ENCODE data around the gene USP34.

The USP34 gene

DNA sequence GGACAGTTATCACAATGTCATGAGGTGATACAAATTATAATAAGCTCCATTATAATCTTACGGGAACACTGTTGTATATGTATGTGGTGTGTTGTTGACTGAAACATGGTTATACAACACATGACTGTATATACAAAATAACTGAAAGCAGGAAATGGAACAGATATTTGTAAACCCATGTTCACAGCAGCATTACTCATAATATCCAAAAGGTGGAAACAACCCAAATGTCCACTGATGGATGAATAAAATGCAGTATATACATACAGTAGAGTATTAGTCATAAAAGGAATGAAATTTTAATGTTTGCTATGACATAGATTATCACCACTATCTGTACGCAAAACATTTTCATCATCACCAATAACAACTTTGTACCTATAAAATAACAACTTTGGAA, 107.3 kb downstream of the USP34 start:
- no peak for DNase-seq

DNA sequence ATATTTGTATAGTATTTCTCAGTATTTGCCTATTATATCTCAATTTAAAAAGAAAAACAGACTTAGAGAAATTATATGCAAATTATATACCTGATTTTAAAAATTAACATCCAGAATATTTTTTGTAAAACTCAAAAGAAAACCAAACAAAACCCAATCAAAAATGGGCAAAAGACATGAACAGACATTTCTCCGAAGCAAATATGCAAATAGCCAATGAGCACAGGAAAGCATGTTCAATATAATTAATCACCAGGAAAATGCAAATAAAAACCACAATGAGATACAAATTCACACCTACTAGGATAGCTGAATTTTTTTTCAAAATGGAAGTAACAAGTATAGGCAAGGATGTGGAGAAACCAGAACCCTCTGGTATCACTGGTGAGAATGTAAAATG, 108.0 kb downstream of the USP34 start:
- DNase-seq = no peak

DNA sequence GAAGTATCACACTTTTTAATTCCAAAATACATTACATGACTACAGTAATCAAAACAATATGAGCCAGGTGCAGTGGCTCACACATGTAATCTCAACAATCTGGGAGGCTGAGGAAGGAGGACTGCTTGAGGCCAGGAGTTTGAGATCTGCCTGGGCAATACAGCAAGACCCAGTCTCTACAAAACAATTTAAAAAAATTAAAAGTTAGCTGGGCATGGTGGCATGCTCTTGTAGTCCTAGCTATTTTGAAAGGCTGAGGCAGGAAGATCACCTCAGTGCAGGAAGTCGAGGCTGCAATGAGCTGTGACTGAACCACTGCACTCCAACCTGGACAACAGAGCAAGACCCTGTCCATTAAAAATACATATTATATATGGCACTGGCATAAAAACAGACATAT, 109.8 kb downstream of the USP34 start:
- no peak for DNase-seq

DNA sequence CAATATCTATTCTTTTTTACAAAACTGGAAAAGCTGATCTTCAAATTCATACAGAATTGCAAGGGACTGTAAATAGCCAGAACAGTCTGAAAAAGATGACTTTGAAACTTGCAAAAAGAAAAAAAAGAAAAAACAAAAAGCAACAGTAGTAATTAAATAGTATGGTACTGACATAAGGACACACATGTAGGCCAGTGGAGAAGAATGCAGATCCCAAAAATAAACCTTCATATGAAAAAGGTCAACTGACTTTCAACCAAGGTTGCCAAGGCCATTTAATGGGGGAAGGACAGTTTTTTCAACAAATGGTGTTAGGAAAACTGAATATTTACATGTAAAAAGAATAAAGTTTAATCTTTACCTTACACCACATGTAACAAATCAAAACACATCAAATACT, 111.8 kb downstream of the USP34 start:
- no peak for DNase-seq

DNA sequence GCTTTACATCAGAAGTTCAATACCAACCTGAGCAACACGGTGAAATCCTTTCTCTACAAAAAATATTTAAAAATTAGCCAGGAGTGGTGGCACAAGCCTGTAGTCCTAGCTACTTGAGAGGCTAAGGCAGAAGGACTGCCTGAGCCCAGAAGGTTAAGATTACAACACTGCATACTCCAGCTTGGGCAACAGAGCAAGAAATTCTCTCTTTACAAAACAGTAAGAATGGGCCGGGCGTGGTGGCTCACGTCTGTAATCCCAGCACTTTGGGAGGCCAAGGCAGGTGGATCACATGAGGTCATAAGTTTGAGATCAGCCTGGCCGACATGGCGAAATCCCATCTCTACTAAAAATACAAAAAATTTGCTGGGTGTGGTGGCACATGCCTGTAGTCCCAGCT, 113.2 kb downstream of the USP34 start:
- no peak for DNase-seq

DNA sequence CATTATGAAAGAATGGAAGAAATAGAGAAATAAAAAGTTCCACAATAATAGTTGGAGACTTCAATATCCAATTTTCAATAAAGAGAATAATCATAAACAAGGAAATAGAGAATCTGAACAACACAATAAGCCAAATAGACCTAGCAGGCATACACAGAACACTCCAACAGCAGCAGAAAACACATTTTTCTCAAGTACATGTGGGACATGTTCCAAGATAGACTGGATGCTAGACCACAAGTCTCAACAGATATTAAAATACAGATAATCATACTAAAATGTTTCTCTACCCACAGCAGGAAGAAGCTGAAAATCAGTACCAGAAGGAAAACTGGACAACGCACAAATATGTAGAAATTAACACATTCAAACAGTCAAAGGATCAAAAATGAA, 113.9 kb downstream of the USP34 start:
- DNase-seq = peak; percentile 33

DNA sequence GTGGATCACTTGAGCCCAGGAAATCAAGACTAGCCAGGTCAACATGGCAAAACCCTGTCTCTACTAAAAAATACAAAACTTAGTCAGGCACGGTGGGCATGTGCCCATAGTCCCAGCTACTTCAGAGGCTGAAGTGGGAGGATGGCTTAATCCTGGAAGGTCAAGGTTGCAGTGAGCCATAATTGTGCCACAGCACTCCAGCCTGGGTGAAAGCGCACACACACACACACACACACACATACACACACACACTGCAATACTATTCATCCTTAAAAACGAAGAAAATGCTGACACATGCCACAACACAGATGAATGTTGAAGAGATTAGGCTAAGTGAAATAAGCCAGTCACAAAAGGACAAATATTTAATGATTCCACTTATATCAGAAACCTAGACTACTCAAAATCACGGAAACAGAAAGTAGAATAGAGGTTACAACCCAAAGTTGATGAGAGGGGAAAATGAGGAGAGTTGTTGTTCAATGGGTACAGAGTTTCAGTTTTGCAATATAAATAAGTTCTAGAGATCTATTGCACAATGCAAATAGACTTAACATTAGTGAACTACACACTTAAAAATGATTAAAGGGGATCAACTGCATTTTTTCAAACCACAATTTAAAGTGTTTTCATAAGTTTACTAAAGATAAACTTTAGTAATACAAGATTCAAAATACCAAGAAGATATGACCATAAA, 114.5 kb downstream of the USP34 start:
- no peak for DNase-seq

DNA sequence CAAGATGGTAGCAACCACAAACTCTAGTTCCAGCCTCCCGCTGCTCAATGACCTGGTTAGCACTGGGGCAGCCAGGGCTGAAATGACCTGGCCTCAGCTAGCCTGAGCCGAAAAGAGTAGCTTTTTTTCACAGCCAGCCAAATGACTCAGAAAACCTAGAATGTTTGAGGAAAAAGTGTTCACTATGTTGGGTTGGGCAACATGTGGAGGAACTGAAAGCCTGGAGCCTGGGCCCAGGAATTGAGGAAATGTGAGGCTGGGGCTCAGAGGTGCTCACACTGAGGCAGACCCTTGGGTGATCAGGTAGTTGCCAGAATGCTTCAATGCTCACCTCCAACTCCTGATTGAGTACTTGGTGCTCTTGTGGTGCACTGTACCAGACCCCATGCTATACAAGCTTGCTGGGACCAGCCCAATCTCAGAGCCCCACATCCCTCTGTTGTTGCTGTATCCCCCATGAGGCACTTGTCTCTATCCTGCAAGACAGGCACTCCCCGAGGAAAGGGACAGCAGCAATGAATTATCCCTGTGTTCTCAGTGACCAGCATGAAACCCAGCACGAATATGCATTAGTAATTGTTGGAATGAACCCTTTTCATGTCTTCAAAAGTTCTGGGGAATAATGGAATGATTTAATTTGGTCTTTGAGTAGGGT, 116.2 kb downstream of the USP34 start:
- DNase-seq = no peak

DNA sequence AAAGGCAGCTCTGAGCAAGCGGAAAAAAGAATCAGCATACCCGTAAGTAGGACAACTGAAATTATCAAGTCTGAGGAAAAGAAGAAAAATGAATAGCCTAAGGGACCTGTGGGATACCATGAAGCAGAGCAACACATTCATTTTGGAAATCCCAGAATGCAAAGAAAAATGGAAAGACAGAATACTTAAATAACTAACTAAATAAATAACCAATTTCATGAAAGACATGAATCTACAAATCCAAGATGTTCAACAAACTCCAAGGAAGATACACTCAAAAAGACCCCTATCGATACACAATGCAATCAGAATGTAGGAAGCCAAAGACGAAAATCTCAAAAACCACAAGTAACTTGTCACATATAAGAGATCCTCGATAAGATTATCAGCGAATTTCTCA, 117.0 kb downstream of the USP34 start:
- DNase-seq = no peak

DNA sequence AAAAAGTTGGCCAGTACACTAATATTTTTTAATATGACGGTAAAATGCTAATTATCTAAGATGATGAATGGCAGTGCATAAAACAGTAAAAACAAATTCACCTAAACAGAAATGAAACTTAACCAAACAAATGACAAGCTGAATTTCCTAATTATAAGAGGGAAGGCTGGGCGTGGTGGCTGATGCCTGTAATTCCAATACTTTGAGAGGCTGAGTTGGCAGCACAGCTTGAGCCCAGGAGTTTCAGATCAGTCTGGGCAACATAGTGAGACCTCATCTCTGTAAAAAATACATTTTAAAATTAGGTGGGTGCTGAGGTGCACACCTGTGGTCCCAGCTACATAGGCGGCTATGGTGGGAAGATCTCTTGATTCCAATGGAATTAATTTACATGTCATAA, 120.1 kb downstream of the USP34 start:
- DNase-seq = no peak

DNA sequence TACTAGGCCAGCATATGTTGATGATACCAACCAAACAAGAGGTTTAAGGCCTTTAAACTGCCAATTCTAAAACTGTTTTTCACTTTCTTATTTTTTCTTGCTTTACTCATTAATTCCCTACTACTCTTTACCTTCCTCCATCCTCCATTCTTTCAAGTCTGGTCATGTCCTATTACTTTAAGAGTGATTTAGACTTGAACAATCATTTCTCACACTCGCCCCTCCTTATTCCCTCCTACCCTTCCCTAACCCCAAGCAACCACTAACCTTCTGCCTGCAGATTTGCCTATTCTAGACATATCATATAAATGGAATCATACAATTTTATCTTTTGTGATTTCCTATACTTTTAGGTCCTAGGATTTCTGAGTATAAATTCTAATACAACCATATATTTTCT, 127.7 kb downstream of the USP34 start:
- no peak for DNase-seq

DNA sequence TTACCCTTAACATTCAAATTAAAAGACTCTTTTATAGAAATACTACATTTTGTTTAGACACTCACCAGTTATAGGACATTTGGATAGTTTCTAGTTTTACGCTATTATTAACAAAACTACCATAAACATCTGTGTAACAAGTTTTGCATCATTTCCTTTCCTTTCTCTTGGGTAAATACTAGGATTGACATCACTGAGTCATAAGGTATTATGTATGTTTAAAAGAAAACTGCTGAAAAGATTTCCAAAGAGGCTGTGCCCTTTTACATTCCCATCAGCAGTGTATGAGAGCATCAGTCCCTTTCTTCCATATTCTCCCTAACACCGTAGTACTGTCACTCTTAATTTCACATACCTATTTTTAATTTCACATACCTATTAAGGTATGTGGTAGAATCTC, 130.6 kb downstream of the USP34 start:
- DNase-seq = peak; percentile 52

DNA sequence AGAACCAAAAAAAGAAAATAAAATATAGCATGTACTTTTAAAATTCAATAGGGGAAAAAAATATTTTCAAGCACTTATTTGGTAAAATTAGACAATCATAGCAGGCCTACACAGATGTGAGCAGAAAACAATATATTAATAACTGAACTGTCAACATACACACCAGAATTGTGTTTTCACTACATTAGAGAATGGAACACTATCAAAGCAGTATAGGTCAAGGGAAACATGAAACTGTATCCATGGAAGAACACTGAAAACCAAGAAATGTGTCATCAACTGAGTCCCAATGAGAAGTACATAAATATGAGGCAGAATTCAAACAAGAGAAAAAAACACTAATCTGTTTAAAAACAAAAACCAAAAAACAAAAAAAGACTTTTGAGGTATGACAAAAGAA, 132.4 kb downstream of the USP34 start:
- DNase-seq = no peak

DNA sequence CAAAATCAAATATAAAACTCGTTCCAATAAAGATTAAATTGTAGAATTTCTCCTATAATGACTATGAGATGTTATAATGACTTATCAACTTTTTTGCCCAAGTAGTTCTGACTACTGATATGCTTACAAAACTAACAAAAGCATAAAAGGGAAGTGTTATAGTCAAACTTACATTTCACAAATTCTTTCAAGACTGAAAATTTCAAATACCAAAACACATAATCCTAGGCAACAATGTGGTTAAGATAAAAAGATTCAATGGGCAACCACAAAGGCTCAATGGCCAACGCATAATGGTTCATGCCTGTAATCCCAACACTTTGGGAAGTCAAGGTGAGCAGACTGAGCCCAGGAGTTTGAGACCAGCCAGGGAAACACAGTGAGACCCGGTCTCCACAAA, 135.7 kb downstream of the USP34 start:
- peak; percentile 16 for DNase-seq

DNA sequence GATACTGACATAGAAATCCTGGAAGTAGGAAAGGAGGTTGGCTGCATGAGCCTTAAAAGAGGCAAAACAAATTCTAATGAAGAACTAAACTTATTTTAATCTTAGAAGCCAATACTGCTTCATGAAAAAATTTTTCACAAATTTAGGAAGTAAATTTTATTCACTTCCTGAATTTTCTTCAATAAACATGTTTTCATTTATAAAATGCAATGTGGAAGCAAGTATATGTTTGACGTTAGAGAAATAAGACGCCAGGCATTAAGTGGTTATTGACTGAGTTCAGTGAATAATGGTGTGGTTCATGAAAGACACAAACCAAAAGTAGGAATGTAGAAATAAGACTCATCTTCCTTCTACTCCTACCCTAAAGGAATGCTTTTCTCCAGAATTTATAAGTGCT, 136.4 kb downstream of the USP34 start:
- no peak for DNase-seq

DNA sequence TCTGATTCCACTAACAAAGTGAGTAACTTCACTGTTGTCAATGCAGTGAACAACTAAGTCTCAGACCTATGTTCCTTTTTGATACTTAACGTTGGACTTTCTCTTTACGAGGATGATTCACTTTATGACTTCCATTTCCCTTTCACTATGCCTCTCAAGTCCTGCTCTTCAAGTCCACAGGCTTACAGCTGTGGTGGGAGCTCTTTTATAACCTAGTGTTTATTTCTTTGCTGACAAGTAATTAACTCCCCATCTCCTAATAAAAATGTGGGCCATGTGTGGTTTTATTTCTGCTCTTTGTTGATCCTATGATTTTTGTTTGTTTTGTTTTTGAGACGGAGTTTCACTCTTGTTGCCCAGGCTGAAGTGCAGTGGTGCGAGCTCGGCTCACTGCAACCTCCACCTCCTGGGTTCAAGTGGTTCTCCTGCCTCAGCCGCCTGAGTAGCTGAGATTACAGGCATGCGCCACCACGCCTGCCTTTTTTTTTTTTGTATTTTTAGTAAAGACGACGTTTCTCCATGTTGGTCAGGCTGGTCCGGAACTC, 142.1 kb downstream of the USP34 start:
- DNase-seq = no peak

DNA sequence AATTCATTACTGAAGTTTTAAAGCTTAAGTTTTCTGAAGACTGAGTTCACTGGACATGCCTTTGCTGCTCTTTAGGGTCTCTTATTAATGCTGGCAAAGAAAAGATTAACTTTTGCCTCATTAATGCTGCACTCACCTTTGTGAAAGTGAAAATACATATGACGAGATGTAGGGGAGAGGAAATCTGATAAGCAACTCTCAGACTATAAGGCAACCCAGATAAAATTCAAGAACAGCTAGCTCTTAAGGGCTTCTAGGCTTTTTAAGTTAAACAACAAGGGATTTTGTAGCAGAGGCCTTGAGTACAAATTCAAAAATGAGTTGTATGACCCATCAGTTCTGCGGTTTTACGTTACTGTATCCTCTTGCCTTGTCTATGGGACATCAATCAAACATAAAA, 143.7 kb downstream of the USP34 start:
- DNase-seq = no peak

DNA sequence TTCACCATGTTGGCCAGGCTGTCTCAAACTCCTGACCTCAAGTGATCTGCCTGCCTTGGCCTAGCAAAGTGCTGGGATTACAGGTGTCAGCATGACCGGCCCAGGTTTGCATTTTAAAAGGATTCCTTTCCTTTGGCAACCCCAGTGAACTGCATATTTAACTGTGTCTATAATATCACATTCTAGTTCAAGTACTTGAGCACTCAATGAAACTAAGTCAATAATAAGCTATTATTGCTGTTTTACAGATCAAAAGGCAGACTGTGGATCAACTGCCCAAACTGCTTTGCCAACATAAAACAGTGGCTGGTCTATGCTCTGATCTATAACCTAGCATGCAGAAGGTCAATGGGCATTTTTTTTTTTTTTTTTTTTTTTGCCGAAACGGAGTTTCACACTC, 144.5 kb downstream of the USP34 start:
- DNase-seq = no peak

DNA sequence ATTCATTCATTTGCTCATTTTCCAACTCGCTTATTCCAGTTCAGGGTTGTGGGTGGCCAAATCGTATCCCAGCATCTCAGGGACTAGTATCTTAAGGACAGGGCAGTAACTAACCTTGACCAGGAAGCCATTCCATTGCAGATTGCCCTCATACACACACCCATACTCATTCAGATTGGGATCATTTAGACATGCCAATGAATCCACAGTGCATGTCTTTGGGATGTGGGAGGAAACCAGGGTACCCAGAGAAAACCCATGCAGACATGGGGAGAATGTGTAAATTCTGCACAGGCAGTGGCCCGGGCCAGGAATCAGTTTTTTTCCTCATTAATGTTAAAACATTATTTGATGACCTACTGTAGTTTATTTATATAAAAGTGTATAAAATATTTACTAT, 150.7 kb downstream of the USP34 start:
- no peak for DNase-seq

DNA sequence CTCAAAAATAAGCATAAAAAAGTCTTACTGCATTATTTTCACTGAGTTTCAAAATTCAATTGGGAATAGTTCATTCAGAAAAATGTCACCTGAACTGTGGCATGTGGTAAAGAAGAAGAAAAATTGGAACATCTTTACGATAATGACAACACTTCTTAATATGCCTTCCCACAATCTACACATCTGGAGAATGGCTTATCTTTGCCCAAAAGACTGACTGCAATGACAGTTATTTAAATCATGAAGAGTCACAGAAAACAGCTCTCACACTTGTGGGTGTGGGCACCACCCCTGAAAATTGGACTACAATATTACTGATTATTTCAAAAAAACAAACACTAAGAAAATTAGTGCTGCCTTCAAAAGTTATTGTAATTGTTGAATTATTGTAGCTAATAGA, 152.3 kb downstream of the USP34 start:
- no peak for DNase-seq

DNA sequence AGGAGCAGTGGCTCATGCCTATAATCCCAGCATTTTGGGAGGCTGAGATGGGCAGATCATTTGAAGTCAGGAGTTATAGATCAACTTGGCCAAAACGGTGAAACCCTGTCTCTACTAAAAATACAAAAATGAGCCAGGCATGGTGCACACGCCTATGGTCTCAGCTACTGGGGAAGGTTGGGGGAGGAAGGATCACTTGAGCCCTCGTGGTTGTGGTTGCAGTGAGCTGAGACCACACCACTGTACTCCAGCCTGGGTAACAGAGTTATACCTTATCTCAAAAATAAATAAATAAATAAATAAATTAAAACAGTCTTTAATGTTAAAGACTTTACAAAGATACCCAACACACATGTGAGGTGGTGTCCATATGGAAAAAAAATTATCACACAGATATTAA, 174.9 kb downstream of the USP34 start:
- DNase-seq = no peak

DNA sequence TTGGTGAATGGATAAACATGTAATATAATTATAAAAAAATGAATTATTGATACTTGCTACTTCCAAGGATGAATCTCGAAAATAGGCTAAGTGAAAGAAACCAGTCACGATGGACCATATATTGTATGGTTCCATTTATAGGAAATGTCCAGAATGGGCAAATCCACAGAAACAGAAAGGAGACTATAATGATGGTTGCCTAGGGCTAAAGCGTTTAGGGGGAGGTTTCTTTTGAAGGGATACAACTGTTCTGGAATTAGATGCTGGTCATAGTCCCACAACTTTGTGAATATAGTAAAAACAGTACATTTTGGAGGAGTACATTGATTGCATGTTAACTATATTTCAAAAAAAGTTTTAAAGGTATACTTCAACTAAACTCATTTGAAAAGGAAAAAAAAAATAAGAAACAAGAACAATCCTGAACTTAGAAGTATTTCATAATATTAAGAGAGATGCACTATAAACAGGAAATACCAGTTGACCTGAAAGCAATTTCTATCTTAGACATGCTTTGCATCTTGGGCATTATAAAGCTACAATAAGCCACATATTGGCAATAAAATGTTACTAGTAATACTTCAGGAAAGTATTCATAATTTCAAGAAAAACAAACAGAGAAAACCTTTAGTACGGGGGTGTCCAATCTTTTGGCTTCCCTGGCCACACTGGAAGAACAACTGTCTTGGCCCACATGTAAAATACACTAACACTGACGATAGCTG, 178.9 kb downstream of the USP34 start:
- no peak for DNase-seq

DNA sequence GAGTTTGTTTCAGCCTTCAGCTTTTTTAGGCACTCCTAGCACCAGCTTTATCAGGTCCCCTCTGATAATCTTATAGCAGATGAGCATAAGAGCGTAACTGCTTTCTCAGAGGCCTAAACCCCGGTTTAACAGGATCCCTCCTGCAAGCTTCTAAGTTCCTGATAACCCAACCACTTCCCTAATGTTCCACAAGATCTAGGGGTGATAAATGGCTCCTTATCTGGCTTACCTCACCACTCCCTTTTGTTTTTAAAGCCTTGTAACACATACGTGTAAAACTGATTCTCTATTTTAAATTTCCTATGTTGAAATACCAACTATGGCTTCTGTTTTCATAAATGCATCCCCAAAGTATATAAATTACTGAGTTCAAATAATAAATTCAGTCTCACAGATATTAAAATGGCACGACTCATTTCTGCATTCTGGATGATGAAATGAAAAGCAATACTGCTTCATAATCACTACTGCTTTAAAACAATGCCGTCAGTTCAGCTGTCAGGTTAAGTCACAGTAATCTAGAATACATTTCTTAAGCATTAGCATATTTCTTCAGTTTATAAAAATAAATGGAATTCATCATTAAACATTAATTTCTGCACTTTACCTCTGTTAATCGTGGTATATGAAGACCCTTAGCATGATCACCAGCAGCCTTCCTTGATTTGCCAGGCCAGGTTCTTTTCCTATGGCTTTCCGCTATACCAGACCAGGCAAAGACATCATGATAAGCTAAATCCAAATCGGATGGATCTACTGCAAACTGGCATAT, 182.6 kb downstream of the USP34 start:
- DNase-seq = peak; percentile 42
